HG03575 (cell line): Measurements from ENCODE around the gene SCG5.

ENCODE experiments used
- ATAC-seq: cut with Tn5 transposase; IDR thresholded peaks from one replicate; pipeline ENCODE4 v1.9.1; 2021; ENCODE audit not compliant: unreplicated experiment, insufficient number of reproducible peaks, low FRiP score; ENCODE audit errors: extremely low read depth

The SCG5 gene

GRCh38 chr15:32717426-32718226 is 76.1 kb downstream of the SCG5 start, which contains the start of gene GREM1:
TSS of gene GREM1 (plus strand) at chr15:32718004. CDS start at chr15:32730691, 12,687 bp downstream.
- ATAC-seq, result no peak

DNA sequence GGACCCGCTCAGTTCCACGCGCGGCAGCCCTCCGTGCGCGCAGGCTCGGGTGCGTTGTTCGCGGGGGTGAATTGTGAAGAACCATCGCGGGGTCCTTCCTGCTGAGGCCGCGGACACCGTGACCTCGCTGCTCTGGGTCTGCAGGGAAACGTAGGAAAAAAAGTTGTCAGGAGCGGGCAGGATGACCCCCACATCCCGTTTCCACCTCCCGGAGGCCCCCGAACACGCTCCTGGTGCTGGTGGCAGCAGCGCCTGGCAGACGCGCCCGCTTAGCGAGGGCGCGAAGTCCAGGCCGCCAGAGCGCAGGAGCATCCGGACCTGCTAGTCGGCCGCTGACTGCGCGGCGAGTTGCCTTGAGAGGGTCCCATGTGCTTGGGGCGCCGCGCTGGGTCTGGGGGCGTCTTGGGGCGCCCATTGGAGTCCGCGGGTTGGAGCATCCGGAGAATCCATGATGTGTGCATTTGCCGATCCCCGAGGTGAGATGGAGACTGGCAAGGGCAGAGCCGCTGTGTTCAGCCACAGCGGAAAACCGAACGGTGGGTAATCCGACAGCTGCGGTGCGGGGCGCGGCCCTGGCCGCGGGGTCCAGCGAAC is 76.8 kb downstream of the SCG5 start:
- ATAC-seq, result no peak

DNA sequence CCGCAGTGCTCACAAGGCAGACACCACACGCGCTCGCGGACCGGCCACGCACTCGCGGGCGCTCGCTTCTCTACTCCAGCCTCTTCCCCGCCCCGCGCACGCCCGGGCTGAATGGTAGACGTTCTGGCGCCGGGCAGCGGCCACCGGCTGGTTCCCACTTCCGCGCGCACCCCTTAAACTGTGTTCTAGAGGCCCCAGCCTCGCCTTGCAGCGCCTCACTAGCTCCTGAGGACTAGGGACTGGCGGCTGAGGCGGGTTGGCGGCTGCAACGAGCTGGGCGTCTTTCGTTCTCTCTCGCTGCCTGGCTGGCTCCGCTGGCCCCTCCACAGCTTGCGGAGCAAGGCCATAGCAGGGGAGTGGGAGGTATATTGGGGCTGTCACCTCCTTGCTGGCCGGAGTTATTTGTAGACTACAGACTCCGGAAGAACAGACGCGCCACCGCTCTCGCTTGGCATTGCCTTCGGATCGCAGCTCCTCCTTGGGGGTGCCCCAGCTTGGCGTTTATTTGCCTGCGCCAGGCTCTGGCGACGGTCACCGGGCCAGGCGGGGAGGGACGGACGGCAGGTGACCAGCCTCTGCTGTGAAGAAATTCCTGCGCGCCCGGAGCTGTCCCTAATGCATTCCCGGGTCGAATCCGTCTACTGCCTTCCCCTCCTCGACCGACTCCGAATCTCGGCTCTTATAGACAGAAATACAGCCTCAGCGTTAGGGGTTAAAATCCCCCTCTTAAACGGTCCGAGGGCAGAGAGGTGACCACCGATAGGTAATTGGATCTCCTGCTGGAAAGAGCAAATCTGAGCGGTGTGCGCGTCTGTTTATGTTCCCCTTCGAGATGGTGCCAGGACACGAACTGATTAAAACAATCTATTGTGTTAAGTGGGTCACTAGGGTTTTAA is 77.6 kb downstream of the SCG5 start:
- ATAC-seq, result no peak

DNA sequence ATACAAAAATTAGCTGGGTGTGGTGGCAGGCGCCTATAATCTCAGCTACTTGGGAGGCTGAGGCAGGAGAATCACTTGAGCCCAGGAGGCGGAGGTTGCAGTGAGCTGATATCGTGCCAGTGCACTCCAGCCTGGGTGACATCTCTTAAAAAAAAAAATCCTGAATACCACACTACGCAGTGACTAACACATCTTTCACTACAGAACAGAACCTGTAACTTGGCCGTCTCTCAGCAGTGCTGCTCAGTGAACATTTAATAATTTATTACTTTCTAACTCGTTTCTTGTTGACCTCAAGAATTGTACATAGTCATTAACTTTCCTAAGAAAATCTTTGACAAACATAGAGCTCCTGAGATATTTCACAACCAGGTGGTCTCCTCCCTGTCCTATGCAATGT is 80.1 kb downstream of the SCG5 start:
- no peak for ATAC-seq

- ATAC-seq, result no peak
Measured at GRCh38 chr15:32722136-32722535, 80.6 kb downstream of the SCG5 start.

DNA sequence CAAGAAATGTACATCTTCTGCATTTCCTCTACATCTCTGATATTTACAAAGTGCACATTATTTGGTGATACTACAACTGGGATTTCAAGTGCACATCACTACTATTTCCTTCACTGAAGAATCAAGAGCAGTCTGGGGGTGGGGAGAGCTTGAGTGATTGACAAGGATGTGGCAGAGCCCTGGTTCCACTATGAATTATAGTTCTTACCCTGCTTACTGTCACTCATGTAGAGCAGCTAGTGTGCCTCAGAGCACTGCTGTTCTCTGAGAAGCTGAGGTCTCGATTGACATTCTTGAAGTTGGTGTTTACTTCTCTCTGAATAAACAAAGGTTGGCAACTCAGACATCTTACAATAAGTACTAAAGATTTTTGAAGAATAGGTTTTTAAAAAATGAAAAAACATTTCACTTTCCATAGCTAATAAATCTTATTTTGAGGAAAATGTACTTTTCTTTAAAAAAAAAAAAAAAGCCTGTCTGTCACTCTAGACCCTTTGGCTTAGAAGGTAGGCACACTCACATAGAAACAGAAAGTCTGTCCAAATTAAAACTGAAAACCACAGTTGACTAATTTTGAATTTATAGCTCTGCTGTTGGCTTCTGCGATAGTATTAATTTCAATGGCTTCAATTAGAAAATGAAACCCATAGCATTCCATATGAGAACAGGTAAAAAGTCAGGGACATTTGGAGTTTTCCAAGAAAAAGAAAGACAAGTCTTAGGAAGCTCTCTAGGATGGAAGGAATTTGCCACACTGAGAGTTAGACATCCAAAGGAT is 81.8 kb downstream of the SCG5 start:
- peak; percentile 88 for ATAC-seq

DNA sequence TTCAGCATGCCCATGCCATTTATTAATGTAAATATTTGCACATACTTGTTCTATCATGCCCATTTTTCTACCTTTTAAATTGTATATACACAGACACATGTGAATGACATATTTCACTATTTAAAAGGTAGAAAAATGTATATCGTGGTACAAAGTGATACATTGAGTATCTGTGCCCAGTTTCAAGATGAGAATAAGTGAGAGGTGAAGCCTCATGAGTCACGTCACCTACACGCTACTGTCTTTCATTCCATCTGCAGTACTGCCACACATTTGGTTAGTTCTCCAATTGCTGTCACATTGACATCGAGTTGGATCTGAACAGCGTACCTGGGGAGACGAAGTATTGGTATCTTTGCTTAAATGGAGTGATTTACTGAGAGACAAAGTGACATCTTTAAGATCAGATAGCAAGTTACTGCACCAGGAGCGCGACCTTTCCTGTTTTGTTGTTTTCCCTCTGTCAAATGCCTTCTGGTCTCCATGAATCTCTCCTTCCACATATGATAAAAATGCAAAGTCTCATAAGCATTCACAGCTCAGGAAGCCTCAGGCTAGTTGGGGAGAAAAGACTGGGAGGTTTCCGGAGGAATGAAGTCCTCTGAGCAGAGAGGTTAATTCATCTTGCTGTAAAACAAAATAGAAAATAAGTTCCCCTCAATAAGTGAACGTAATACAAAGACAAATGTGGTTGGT is 88.3 kb downstream of the SCG5 start:
- no peak for ATAC-seq

GRCh38 chr15:32730677-32731654 is 89.5 kb downstream of the SCG5 start:
- no peak for ATAC-seq

DNA sequence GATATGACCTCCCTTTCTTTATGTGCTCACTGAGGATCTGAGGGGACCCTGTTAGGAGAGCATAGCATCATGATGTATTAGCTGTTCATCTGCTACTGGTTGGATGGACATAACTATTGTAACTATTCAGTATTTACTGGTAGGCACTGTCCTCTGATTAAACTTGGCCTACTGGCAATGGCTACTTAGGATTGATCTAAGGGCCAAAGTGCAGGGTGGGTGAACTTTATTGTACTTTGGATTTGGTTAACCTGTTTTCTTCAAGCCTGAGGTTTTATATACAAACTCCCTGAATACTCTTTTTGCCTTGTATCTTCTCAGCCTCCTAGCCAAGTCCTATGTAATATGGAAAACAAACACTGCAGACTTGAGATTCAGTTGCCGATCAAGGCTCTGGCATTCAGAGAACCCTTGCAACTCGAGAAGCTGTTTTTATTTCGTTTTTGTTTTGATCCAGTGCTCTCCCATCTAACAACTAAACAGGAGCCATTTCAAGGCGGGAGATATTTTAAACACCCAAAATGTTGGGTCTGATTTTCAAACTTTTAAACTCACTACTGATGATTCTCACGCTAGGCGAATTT is 91.2 kb downstream of the SCG5 start:
- ATAC-seq, result no peak

GRCh38 chr15:32733281-32733680 is 91.8 kb downstream of the SCG5 start:
- no peak for ATAC-seq

DNA sequence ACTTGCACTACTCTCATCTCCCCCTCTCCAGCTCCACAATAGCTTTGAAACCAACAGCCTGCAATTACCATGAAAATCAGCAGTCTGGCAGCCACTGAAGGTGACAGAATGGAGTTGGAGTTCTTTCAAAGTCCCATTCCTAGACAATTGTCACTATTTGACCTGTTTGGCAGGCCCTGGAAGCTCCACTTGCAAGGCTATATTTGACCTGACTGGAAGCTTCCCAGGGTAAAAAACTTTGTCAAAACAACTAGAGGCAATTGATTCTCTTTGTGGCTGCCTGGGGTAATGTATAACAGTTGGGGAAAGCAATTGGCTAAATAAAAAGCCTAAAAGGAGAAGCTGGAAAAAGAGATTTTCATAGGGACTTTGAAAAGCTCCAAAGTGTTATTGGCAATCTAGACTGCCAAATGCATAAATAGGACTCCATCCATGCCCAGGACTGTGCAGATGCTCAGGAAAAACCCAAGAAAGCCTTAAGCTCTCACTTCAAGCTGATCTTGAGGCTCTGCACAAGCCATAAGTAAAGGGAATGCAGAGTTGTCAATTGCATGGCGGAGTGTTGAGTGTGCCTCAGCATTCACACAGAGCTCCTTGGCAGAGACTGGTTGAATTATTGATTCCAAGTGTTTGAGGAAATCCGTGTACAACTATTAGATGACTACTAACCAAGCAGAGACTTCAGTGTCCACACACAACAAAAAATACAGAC is 94.6 kb downstream of the SCG5 start:
- no peak for ATAC-seq

- no peak for ATAC-seq
Measured at GRCh38 chr15:32736701-32737061, 95.2 kb downstream of the SCG5 start.

- ATAC-seq, result no peak
Measured at GRCh38 chr15:32737304-32737703, 95.8 kb downstream of the SCG5 start.

GRCh38 chr15:32738666-32739065 is 97.2 kb downstream of the SCG5 start:
- no peak for ATAC-seq

DNA sequence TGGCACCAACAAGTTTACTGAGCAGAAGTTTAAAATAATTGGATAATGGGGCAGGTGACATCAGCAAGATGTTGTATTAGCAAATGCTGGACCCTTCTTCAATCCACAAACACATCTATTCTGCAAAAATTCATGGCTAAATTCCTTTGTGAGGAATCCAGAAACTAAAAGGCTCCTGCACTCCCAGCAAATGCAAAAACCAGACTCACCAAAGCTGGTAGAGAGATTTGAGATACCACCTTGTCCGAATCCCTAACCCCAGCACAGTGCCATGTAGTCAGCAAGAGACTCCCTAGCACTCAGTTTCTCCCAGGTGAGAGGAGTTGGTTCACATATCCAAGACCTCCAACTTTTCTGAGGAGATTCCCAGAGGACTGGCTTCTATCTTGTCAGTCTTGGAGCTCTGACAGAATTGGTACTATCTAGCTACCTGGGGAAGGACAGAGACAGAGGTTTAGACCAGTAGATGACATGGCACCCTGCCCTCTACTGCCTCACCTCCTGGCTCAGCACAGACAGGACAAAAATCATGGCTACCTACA is 98.1 kb downstream of the SCG5 start:
- no peak for ATAC-seq

DNA sequence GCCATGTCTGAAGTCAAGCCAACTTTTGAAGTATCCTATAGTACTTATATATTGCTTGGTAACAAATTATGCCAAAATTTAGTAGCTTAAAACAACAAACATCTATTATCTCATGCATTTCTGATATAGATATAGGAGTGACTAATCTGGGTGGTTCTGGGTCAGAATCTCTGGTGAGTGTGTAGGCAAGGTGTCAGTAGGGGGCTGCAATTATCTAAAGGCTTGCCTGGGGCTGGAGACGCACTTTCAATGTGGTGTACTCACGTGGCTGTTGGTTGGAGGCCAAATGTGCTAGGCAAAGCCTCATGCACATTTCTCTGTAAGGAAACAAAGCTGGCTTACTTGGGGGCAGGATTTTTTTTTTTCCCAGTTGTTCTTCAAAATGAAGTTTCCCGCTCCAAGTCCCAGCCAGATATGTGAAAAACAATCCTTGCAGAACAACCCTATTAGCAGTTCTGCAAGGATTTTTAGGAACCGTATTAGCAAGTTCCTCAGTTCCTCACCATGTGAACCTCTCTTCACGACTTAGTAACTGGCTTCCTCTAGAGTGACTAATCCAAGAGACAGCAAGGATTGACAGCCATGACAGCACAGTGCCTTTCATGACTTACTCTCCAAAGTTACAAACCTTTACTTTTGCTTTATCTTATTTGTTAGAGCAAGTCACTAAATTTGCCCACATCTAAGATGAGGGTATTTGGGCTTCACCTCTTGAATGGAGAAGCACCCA is 102.1 kb downstream of the SCG5 start:
- no peak for ATAC-seq
